Pancreas (tissue), 10 donors: ENCODE data around the gene NUP35. TPM values are rescaled to one million over a fixed set of nuclear protein-coding genes. Genes with fewer than 3 reads are reported as not detected.

Experiments used
- ATAC-seq, 4 donors: fragments of 200-7000 bp; cut with Tn5 transposase; one replicate each; pipeline versions ENCODE4 v1.8.0 to v1.9.1; 2020; ENCODE audit warnings: mild to moderate bottlenecking in 4 of 4, moderate library complexity in 4 of 4
- DNase-seq, 6 donors: peaks; one replicate each; pipeline ENCODE4 v3.0.0-alpha.2; 2020
- FAIRE-seq: peaks from 2 replicates; lab custom pipeline; 2012; peaks lifted over from hg19 to GRCh38; lab: Jason Lieb, UNC
- H3K27ac ChIP-seq, 4 donors: fragments of 200-600 bp; sonication (generic); 1 replicate in 3 of 4; 2 replicates in 1 of 4; pipeline versions ENCODE4 v1.5.0 to v1.8.0; 2020
- H3K27me3 ChIP-seq, 4 donors: fragments of 200-600 bp; one replicate each; pipeline ENCODE4 v1.8.0; 2021
- H3K36me3 ChIP-seq, 3 donors: fragments of 200-600 bp; sonication (generic) in 1 of 3; one replicate each; pipeline versions ENCODE4 v1.5.0 to v1.8.0; 2020 to 2021
- H3K4me1 ChIP-seq, 3 donors: fragments of 200-600 bp; one replicate each; pipeline ENCODE4 v1.8.0; 2021
- H3K4me3 ChIP-seq, 4 donors: fragments of 200-600 bp; sonication (generic) in 2 of 4; one replicate each; pipeline versions ENCODE4 v1.5.0 to v1.8.0; 2020 to 2021
- H3K9me3 ChIP-seq, 4 donors: fragments of 200-600 bp; one replicate each; pipeline ENCODE4 v1.8.0; 2021
- CTCF ChIP-seq, 4 donors: fragments of 200-600 bp; sonication (generic) in 3 of 4; IDR thresholded peaks; one replicate each; pipeline versions ENCODE4 v1.5.0 to v1.8.0; 2021; ENCODE audit warnings: antibody characterized with exemption in 4 of 4
- WGBS, 2 donors: extraction: QIAGEN DNeasy Blood & Tissue Kit; methylation state at CpG; one replicate each; pipeline ENCODE4 v1.1.7; 2013; 5-methylcytosine and 5-hydroxymethylcytosine counted together
- intact Hi-C, 3 donors: fragments of 100-400 bp; cut with DNase I; formaldehyde crosslinking; loops; one replicate each; pipeline versions ENCODE4 v1.11.1 to v1.14.2; 2022
- polyA plus RNA-seq, 2 donors: library from polyadenylated mRNA; stranded (reverse); fragments of 200-250 nt; gene quantifications; one replicate each; pipeline ENCODE4 v1.2.3, GENCODE V29; 2013
- total RNA-seq, 6 donors: library from RNA; stranded (reverse); fragmentation: NEBNext Ultra II Directional in 4 of 6; extraction: Animal tissue kit (Norgen Biotek cat#: 25700) in 4 of 6; gene quantifications; one replicate each; pipeline versions ENCODE4 v1.2.1 to v1.2.4, GENCODE V29; 2021 to 2023
- donor health status: healthy with polysubstance abuse.
- donor health status: DM: no; HTN: no; CAD: no; lungs with moderate emphysema.
- donor health status: DM: no; HTN: no; CAD: no.
- donor health status: control.
- donor health status: control.
- donor health status: Bipolar disorder and iron deficiency.
- donor health status: DM: yes; HTN: yes; CAD: no.
- donor health status: DM: no; HTN: no; CAD: no.
- donor health status: DM: no; HTN: no; CAD: no.
- donor health status: DM: yes; HTN: yes; CAD: no.

Gene NUP35
- total and polyA plus RNA-seq, 8 donors, result 5.7 to 13.4 (median 8.5) TPM

GRCh38 chr2:183093857-183094657 is 30.2 kb upstream of the NUP35 start:
- Histone ChIP-seq H3K9me3 (no peaks in the 10 kb centered on the region), H3K4me3 (no peak overlapping the region), H3K27me3 (no peaks in the 10 kb centered on the region), H3K27ac (no peak overlapping the region), H3K4me1 (no peaks in the 10 kb centered on the region), H3K36me3 (no peaks in the 10 kb centered on the region)
- intact Hi-C loops, result no loop called here
- FAIRE-seq, result no peak
- 39 to 58% methylated on average over 2 of the region's 2 CpGs for WGBS, 2 donors
- no peak for TF ChIP-seq CTCF (IDR thresholded peaks at IDR 0.05)
- peak in 3 of 4 donors; percentile 34 to 66 (median 62) for ATAC-seq
- DNase-seq, result no peak

GRCh38 chr2:183105402-183106134 is 18.7 kb upstream of the NUP35 start:
- H3K4me3 ChIP-seq, result no peak overlapping the region
- 73 to 74% methylated on average over 4 of the region's 4 CpGs for WGBS, 2 donors
- no peak for FAIRE-seq
- no peaks in the 10 kb centered on the region for H3K36me3 ChIP-seq
- TF ChIP-seq CTCF (IDR thresholded peaks at IDR 0.05), result no peak
- H3K27me3 ChIP-seq, result no peaks in the 10 kb centered on the region
- DNase-seq, result no peak
- H3K9me3 ChIP-seq, result no peaks in the 10 kb centered on the region
- ATAC-seq, result no peak
- no peaks in the 10 kb centered on the region for H3K4me1 ChIP-seq
- no peak overlapping the region for H3K27ac ChIP-seq
- intact Hi-C loops, result no loop called here

GRCh38 chr2:183112577-183112976 is 11.7 kb upstream of the NUP35 start:
- Histone ChIP-seq H3K4me3 (no peak overlapping the region), H3K27me3 (no peaks in the 10 kb centered on the region), H3K4me1 (no peaks in the 10 kb centered on the region), H3K9me3 (no peaks in the 10 kb centered on the region), H3K36me3 (no peaks in the 10 kb centered on the region), H3K27ac (no peak overlapping the region)
- no peak for DNase-seq
- intact Hi-C loops, result no loop called here
- 77 to 80% methylated on average over 3 of the region's 3 CpGs for WGBS, 2 donors
- FAIRE-seq, result no peak
- no peak for ATAC-seq
- no peak for TF ChIP-seq CTCF (IDR thresholded peaks at IDR 0.05)

- Histone ChIP-seq H3K27ac (no peak overlapping the region), H3K4me3 (no peak overlapping the region), H3K27me3 (no peaks in the 10 kb centered on the region), H3K9me3 (no peaks in the 10 kb centered on the region), H3K4me1 (no peaks in the 10 kb centered on the region), H3K36me3 (no peaks in the 10 kb centered on the region)
- TF ChIP-seq CTCF (IDR thresholded peaks at IDR 0.05), result no peak
- FAIRE-seq (no peak), ATAC-seq (no peak), DNase-seq (no peak)
- WGBS, 2 donors, result 34 to 39% methylated on average over 2 of the region's 2 CpGs
- intact Hi-C loops, result no loop called here
Measured at GRCh38 chr2:183113630-183114029, 10.6 kb upstream of the NUP35 start.

- no peaks in the 10 kb centered on the region for H3K9me3 ChIP-seq
- H3K27ac ChIP-seq, result no peak overlapping the region
- H3K36me3 ChIP-seq, result no peaks in the 10 kb centered on the region
- intact Hi-C loops, result no loop called here
- H3K4me1 ChIP-seq, result no peaks in the 10 kb centered on the region
- DNase-seq (no peak), ATAC-seq (no peak), FAIRE-seq (no peak)
- H3K4me3 ChIP-seq, result no peak overlapping the region
- 76 to 79% methylated on average over 3 of the region's 3 CpGs for WGBS, 2 donors
- no peaks in the 10 kb centered on the region for H3K27me3 ChIP-seq
- no peak for TF ChIP-seq CTCF (IDR thresholded peaks at IDR 0.05)
Measured at GRCh38 chr2:183117226-183117625, 7.0 kb upstream of the NUP35 start.
